Endodermal cell (in vitro differentiated cells): ENCODE measurements around the gene HEPHL1. TPM values are rescaled to one million over a fixed set of nuclear protein-coding genes. Genes with fewer than 3 reads are reported as not detected.

ENCODE experiments used
- DNase-seq: peaks from one replicate; pipeline ENCODE4 v3.0.0-alpha.2; 2017
- H3K27ac ChIP-seq: 2 replicates; pipeline ENCODE4 v1.5.1; 2013; ENCODE audit warnings: mild to moderate bottlenecking, low read depth, low read length, moderate library complexity
- H3K27me3 ChIP-seq: 2 replicates; pipeline ENCODE4 v1.6.1; 2013; ENCODE audit warnings: mild to moderate bottlenecking, low read length, moderate library complexity; ENCODE audit not compliant: insufficient read depth, control insufficient read depth, poor library complexity, severe bottlenecking
- H3K36me3 ChIP-seq: 2 replicates; pipeline ENCODE4 v1.7.0; 2013; ENCODE audit warnings: mild to moderate bottlenecking, low read length, moderate library complexity; ENCODE audit not compliant: control insufficient read depth, insufficient read depth
- H3K4me1 ChIP-seq: one replicate; pipeline ENCODE4 v1.7.0; 2013; ENCODE audit warnings: low read length; ENCODE audit not compliant: control insufficient read depth, insufficient read depth
- H3K4me3 ChIP-seq: 2 replicates; pipeline ENCODE4 v1.5.1; 2013; ENCODE audit warnings: mild to moderate bottlenecking, low read length, moderate library complexity
- H3K9ac ChIP-seq: 2 replicates; pipeline ENCODE4 v1.6.1; 2013; ENCODE audit warnings: mild to moderate bottlenecking, low read length, moderate library complexity; ENCODE audit not compliant: poor library complexity, severe bottlenecking; ENCODE audit errors: extremely low read depth
- H3K9me3 ChIP-seq: 2 replicates; pipeline ENCODE4 v1.6.1; 2013; ENCODE audit warnings: mild to moderate bottlenecking, low read length, moderate library complexity; ENCODE audit not compliant: control insufficient read depth
- H3K27ac Mint-ChIP-seq: 2 replicates; pipeline ENCODE4 v1.8.0; 2020; ENCODE audit warnings: mixed read lengths
- H3K27me3 Mint-ChIP-seq: 2 replicates; pipeline ENCODE4 v1.8.0; 2021; ENCODE audit warnings: mild to moderate bottlenecking, mixed read lengths; ENCODE audit not compliant: insufficient read depth
- H3K36me3 Mint-ChIP-seq: 2 replicates; pipeline ENCODE4 v1.8.0; 2020; ENCODE audit warnings: low read depth, mixed read lengths
- H3K4me1 Mint-ChIP-seq: 2 replicates; pipeline ENCODE4 v1.8.0; 2020; ENCODE audit warnings: mixed read lengths
- H3K4me3 Mint-ChIP-seq: 2 replicates; pipeline ENCODE4 v1.8.0; 2020; ENCODE audit warnings: mild to moderate bottlenecking, moderate library complexity, mixed read lengths
- H3K9me3 Mint-ChIP-seq: 2 replicates; pipeline ENCODE4 v1.8.0; 2020; ENCODE audit warnings: mild to moderate bottlenecking, mixed read lengths
- WGBS, 2 experiments: methylation state at CpG; one replicate each; pipeline versions ENCODE4 v1.1.5 to v1.1.7; 2013; ENCODE audit warnings: missing lambda C conversion rate in 2 of 2, mixed read lengths in 1 of 2; ENCODE audit not compliant: insufficient coverage in 1 of 2, insufficient read length in 1 of 2; 5-methylcytosine and 5-hydroxymethylcytosine counted together
- total RNA-seq, 2 donors: library from RNA; stranded (reverse); fragmentation: NEBNext Ultra II Directional in 1 of 2; extraction: Animal tissue kit (Norgen Biotek cat#: 25700) in 1 of 2; gene quantifications; 2 replicates in 1 of 2; 3 replicates in 1 of 2; pipeline ENCODE4 v1.2.1, GENCODE V29; 2021
- TF ChIP-seq, protein P1 (sequence below): fragments of 200-600 bp; sonication (generic); conservative IDR thresholded peaks from 2 replicates; pipeline ENCODE4 v1.5.0; 2021; ENCODE audit warnings: antibody characterized with exemption, mild to moderate bottlenecking

The HEPHL1 gene
- total RNA-seq, 2 donors from 2014 or later, result not detected

DNA sequence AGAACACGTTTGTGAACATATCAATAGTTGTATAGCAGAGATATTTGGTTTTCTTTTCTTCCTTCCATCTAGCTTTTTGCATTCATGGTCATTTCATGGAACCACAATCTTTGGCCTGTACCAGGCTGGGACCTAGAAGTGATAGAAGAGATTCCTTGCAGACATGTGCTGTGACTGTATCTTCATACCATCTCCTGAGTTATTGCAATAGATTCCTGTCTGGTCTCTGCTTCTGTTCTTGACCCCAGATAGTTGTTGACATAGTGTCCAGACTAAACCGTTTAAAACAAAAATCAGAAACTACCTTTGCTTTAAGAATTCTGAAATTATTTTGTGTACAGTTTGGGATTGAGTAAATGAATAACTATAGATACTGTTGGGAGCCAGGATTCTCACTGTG lies 124.3 kb downstream of the HEPHL1 start:
- Mint-ChIP-seq H3K27ac (no peak overlapping the region), H3K4me3 (no peak overlapping the region), H3K36me3 (peaks cover 4% of the 10 kb centered on the region), H3K27me3 (no peaks in the 10 kb centered on the region), H3K4me1 (peaks cover 20% of the 10 kb centered on the region), H3K9me3 (no peaks in the 10 kb centered on the region)
- TF ChIP-seq, protein P1, sequence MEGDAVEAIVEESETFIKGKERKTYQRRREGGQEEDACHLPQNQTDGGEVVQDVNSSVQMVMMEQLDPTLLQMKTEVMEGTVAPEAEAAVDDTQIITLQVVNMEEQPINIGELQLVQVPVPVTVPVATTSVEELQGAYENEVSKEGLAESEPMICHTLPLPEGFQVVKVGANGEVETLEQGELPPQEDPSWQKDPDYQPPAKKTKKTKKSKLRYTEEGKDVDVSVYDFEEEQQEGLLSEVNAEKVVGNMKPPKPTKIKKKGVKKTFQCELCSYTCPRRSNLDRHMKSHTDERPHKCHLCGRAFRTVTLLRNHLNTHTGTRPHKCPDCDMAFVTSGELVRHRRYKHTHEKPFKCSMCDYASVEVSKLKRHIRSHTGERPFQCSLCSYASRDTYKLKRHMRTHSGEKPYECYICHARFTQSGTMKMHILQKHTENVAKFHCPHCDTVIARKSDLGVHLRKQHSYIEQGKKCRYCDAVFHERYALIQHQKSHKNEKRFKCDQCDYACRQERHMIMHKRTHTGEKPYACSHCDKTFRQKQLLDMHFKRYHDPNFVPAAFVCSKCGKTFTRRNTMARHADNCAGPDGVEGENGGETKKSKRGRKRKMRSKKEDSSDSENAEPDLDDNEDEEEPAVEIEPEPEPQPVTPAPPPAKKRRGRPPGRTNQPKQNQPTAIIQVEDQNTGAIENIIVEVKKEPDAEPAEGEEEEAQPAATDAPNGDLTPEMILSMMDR, result no peak
- DNase-seq, result no peak
- H3K9me3 ChIP-seq, result no peaks in the 10 kb centered on the region
- no peak overlapping the region for H3K4me3 ChIP-seq
- peaks cover 7% of the 10 kb centered on the region for H3K4me1 ChIP-seq
- no peaks in the 10 kb centered on the region for H3K36me3 ChIP-seq
- no peak overlapping the region for H3K27ac ChIP-seq
- 71% methylated on average over 1 of the region's 2 CpGs; no CpG with 5 or more reads in 1 of the 2 experiments for WGBS, 2 experiments
- no peaks in the 10 kb centered on the region for H3K27me3 ChIP-seq
- H3K9ac ChIP-seq, result no peak overlapping the region

DNA sequence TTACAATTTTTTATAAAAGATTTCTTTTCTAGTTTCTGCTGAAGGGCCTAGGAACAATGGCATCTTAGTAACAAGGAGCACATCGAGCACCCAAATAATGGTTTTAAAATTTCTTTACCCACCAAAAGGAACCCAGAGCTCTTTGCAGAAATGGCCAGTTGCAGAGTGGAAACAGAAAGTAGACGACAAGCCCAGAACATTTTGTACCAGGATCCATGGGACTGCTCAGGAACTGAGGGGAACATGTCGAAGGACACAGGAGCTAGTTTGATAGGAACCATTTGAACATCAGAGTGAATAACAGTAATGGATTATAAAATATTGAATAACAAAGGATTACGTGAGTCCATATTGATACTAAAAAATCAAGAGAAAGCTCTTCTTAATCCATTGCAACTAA lies 124.8 kb downstream of the HEPHL1 start:
- Histone ChIP-seq H3K4me1 (peaks cover 7% of the 10 kb centered on the region), H3K9me3 (no peaks in the 10 kb centered on the region), H3K27ac (no peak overlapping the region), H3K27me3 (no peaks in the 10 kb centered on the region), H3K4me3 (no peak overlapping the region), H3K9ac (no peak overlapping the region), H3K36me3 (no peaks in the 10 kb centered on the region)
- Mint-ChIP-seq H3K36me3 (peaks cover 4% of the 10 kb centered on the region), H3K4me1 (peaks cover 23% of the 10 kb centered on the region), H3K27me3 (no peaks in the 10 kb centered on the region), H3K9me3 (no peaks in the 10 kb centered on the region), H3K27ac (no peak overlapping the region), H3K4me3 (no peak overlapping the region)
- WGBS, 2 experiments, result 95 to 100% methylated on average over 2 to 3 of the region's 4 CpGs
- TF ChIP-seq, protein P1, result no peak
- no peak for DNase-seq

DNA sequence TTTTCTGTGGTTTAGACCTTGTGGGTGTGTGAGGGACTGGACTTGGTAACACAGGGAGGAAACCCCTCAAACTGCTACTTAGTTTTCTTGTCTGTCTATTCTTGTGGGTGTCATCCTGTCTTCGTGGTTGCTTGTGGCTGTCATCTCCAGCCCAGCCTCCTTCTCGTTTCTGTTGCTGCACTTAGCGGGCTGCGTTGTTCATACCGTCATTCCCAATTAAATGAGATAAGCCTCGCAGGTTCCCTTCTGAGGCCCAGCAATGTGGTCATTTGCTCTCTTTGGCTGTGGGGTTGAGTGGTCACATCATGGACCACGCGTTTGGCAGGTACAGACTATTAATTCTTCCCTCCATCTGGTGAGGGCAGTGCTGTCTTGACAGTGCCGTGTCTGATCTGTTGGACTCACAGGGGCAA lies 126.3 kb downstream of the HEPHL1 start:
- WGBS, 2 experiments, result 89 to 100% methylated on average over 2 to 9 of the region's 9 CpGs
- H3K27ac Mint-ChIP-seq, result no peak overlapping the region

More for the DNA sequence above, 126.3 kb downstream of the HEPHL1 start:
- Mint-ChIP-seq H3K9me3 (no peaks in the 10 kb centered on the region), H3K27me3 (no peaks in the 10 kb centered on the region), H3K4me3 (no peak overlapping the region), H3K4me1 (peaks cover 22% of the 10 kb centered on the region), H3K36me3 (peaks cover 4% of the 10 kb centered on the region)
- TF ChIP-seq, protein P1, result no peak
- no peak for DNase-seq
- peaks cover 6% of the 10 kb centered on the region for H3K4me1 ChIP-seq
- H3K36me3 ChIP-seq, result no peaks in the 10 kb centered on the region
- no peak overlapping the region for H3K9ac ChIP-seq
- H3K27ac ChIP-seq, result no peak overlapping the region
- H3K9me3 ChIP-seq, result no peaks in the 10 kb centered on the region
- no peaks in the 10 kb centered on the region for H3K27me3 ChIP-seq
- no peak overlapping the region for H3K4me3 ChIP-seq
